Smooth muscle cell (in vitro differentiated cells): ENCODE data around the gene PARP9. TPM values are rescaled to one million over a fixed set of nuclear protein-coding genes. Genes with fewer than 3 reads are reported as not detected.
A peak's percentile ranks its signal among the peaks of the same experiment; 100 is the strongest.

ENCODE experiments used
- DNase-seq: peaks from one replicate; lab custom pipeline; 2025; ENCODE audit not compliant: unreplicated experiment; lab: John Stamatoyannopoulos, UW
- H2AFZ ChIP-seq: fragments of 200-600 bp; sonication (generic); 2 replicates; pipeline ENCODE4 v1.6.0; 2016; ENCODE audit warnings: antibody characterized with exemption, low read depth, mild to moderate bottlenecking
- H3F3A ChIP-seq: fragments of 200-600 bp; sonication (generic); 2 replicates; pipeline ENCODE4 v1.6.0; 2017; ENCODE audit warnings: antibody characterized with exemption, low read depth
- H3K27ac ChIP-seq: fragments of 200-600 bp; sonication (generic); 2 replicates; pipeline ENCODE4 v1.5.1; 2016; ENCODE audit warnings: low read depth, mild to moderate bottlenecking
- H3K27me3 ChIP-seq: fragments of 200-600 bp; sonication (generic); 2 replicates; pipeline ENCODE4 v1.6.1; 2016; ENCODE audit warnings: low read depth, mild to moderate bottlenecking
- H3K36me3 ChIP-seq: fragments of 200-600 bp; sonication (generic); 2 replicates; pipeline ENCODE4 v1.5.1; 2016; ENCODE audit warnings: low read depth
- H3K4me1 ChIP-seq: fragments of 200-600 bp; sonication (generic); 2 replicates; pipeline ENCODE4 v1.5.1; 2016; ENCODE audit warnings: low read depth
- H3K4me2 ChIP-seq: fragments of 200-600 bp; sonication (generic); 2 replicates; pipeline ENCODE4 v1.6.0; 2016; ENCODE audit warnings: mild to moderate bottlenecking
- H3K4me3 ChIP-seq: fragments of 200-600 bp; sonication (generic); 2 replicates; pipeline ENCODE4 v1.5.1; 2016; ENCODE audit warnings: mild to moderate bottlenecking
- H3K79me2 ChIP-seq: fragments of 200-600 bp; sonication (generic); 2 replicates; pipeline ENCODE4 v1.6.0; 2016; ENCODE audit warnings: low read depth, mild to moderate bottlenecking
- H3K9ac ChIP-seq: fragments of 200-600 bp; sonication (generic); 2 replicates; pipeline ENCODE4 v1.6.0; 2016; ENCODE audit warnings: low read depth
- H3K9me3 ChIP-seq: fragments of 200-600 bp; sonication (generic); replicated peaks from 2 replicates; pipeline ENCODE4 v1.5.1; 2016; ENCODE audit warnings: low read depth
- H4K20me1 ChIP-seq: fragments of 200-600 bp; sonication (generic); 2 replicates; pipeline ENCODE4 v1.6.0; 2016; ENCODE audit warnings: low read depth
- WGBS: methylation state at CpG from one replicate; pipeline ENCODE4 v1.1.7; 2016; ENCODE audit warnings: low lambda C conversion rate; 5-methylcytosine and 5-hydroxymethylcytosine counted together
- polyA plus RNA-seq: library from polyadenylated mRNA; unstranded; fragments of >200 nt; fragmentation: Nextera tagmentation; extraction: Ambion mirVana; gene quantifications from 2 replicates; pipeline ENCODE4 v1.2.1, GENCODE V29; 2016
- total RNA-seq: library from RNA; depleted of rRNA; stranded (reverse); fragments of >200 nt; gene quantifications from 2 replicates; pipeline ENCODE4 v1.2.3, GENCODE V29; 2014
- TF ChIP-seq, protein P1 (sequence below): fragments of 200-600 bp; sonication (generic); IDR thresholded peaks from 2 replicates; pipeline ENCODE4 v1.5.1; 2017; ENCODE audit warnings: borderline replicate concordance, mild to moderate bottlenecking, antibody characterized with exemption; ENCODE audit not compliant: insufficient read depth, poor library complexity, severe bottlenecking

Gene PARP9
- total and polyA plus RNA-seq, 2 experiments from 2014 or later = 3.8 to 5.1 TPM

DNA sequence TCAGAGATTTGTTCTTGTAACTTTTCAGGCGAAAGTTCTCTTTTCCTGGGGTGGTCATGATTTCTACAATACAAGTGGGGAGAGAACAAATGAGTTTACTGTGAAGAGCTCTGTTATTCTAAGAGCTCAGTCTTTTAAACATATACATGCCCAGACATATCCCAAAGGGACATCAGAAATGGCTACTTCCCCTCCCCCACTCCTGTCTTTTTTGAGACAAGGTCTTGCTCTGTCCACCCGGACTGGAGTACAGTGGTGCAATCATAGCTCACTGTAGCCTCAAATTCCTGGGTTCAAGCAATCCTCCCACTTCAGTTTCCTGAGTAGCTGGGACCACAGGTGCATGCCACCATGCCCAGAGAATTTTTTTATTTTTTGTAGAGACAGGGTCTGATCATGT, 67.6 kb downstream of the PARP9 start:
- no peak overlapping the region for H3K27ac ChIP-seq
- no peak overlapping the region for H3K4me3 ChIP-seq
- no peak overlapping the region for H3K9ac ChIP-seq
- peaks cover 97% of the 10 kb centered on the region for H4K20me1 ChIP-seq
- no peak overlapping the region for H2AFZ ChIP-seq
- no peaks in the 10 kb centered on the region for H3K27me3 ChIP-seq
- DNase-seq = no peak
- 75% methylated on average over 2 of the region's 2 CpGs for WGBS
- H3K4me1 ChIP-seq = peaks cover 5% of the 10 kb centered on the region
- H3K79me2 ChIP-seq = peaks cover 66% of the 10 kb centered on the region
- peak overlapping the region; percentile 58 for H3K4me2 ChIP-seq
- TF ChIP-seq, protein P1, sequence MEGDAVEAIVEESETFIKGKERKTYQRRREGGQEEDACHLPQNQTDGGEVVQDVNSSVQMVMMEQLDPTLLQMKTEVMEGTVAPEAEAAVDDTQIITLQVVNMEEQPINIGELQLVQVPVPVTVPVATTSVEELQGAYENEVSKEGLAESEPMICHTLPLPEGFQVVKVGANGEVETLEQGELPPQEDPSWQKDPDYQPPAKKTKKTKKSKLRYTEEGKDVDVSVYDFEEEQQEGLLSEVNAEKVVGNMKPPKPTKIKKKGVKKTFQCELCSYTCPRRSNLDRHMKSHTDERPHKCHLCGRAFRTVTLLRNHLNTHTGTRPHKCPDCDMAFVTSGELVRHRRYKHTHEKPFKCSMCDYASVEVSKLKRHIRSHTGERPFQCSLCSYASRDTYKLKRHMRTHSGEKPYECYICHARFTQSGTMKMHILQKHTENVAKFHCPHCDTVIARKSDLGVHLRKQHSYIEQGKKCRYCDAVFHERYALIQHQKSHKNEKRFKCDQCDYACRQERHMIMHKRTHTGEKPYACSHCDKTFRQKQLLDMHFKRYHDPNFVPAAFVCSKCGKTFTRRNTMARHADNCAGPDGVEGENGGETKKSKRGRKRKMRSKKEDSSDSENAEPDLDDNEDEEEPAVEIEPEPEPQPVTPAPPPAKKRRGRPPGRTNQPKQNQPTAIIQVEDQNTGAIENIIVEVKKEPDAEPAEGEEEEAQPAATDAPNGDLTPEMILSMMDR = no peak
- peaks cover 6% of the 10 kb centered on the region for H3F3A ChIP-seq
- no peaks in the 10 kb centered on the region for H3K36me3 ChIP-seq
- H3K9me3 ChIP-seq = no peaks in the 10 kb centered on the region

DNA sequence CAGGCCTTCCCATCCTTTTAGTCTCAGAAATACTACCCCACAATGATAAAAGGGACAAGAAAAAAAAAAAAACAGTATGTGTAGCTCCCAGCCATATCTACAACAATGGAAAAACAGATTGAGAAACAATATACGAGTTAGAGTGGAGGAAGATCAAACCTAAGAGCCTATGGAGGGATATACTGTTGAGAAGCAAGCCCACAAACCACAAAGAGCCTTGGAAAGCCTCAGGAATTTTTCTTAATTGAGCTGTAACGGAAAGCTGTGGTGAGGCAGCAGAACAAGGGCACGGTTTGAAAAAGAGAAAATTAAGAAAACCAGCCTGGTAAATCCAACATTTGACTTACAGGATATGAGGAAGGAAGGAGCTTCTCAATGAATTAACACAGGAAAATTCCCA, 70.8 kb downstream of the PARP9 start:
- Histone ChIP-seq H3K79me2 (peaks cover 62% of the 10 kb centered on the region), H3K36me3 (no peaks in the 10 kb centered on the region), H3K27me3 (no peaks in the 10 kb centered on the region), H4K20me1 (peaks cover 97% of the 10 kb centered on the region), H3K4me2 (peak overlapping the region; percentile 56), H3K27ac (peak overlapping the region; percentile 40), H3F3A (peaks cover 6% of the 10 kb centered on the region), H3K9ac (no peak overlapping the region), H2AFZ (no peak overlapping the region), H3K4me3 (no peak overlapping the region), H3K4me1 (peaks cover 5% of the 10 kb centered on the region), H3K9me3 (no peaks in the 10 kb centered on the region)
- 19% methylated on average over 3 of the region's 3 CpGs for WGBS
- DNase-seq = no peak
- TF ChIP-seq, protein P1 = no peak

DNA sequence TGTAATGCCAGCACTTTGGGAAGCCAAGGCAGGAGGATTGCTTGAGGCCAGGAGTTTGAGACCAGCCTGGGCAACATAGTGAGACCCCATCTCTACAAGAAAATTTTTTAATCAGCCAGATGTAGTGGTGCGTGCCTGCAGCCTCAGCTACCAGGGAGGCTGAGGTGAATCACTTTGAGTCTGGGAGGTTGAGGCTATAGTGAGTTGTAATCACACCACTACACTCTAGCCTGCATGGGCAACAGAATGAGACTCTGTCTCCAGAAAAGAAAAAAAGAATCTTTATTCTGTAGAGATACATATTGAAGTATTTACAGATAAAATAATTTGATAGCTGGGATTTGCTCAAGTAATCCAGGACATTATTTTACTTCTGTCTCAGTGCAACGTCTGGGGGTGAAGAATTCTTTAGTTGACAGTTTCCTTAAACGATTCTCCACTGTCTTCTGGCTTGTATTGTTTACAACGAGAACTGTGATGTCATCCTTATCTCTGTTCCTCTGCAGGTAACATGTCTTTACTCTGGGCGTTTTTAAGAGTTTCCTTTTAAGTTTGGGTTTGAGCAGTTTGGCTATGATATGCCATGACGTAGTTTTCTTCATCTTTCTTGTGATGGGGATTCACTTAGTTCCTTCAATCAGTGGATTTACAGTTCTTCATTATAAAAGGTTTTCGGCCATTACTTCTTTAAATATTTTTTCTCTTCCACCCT, 75.7 kb downstream of the PARP9 start:
- Histone ChIP-seq H3K27ac (no peak overlapping the region), H3K4me1 (no peaks in the 10 kb centered on the region), H3K4me2 (no peak overlapping the region), H3F3A (no peaks in the 10 kb centered on the region), H2AFZ (no peak overlapping the region), H3K79me2 (peaks cover 69% of the 10 kb centered on the region), H3K27me3 (no peaks in the 10 kb centered on the region), H3K9me3 (no peaks in the 10 kb centered on the region), H4K20me1 (peaks cover 98% of the 10 kb centered on the region), H3K9ac (no peak overlapping the region), H3K36me3 (no peaks in the 10 kb centered on the region), H3K4me3 (no peak overlapping the region)
- TF ChIP-seq, protein P1 = no peak
- WGBS = 68% methylated on average over 7 of the region's 7 CpGs
- no peak for DNase-seq

DNA sequence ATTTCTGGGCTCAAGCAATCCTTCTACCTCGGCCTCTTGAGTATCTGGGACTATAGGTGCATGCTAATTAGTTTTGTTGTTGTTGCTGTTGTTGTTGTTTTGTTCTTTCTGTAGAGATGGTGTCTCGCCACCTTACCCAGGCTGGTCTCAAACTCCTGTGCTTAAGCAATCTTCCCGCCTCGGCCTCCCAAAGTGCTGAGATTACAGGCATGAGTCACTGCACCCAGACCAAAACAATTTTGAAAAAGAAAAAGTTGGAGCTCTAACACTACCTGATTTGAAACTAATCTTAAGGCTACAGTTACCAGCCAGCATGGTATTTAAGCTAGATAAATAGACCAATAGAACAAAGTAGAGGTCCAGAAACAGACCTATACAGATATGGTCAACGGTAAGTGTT, 79.1 kb downstream of the PARP9 start:
- WGBS = 37% methylated on average over 5 of the region's 5 CpGs
- Histone ChIP-seq H3F3A (no peaks in the 10 kb centered on the region), H3K4me3 (no peak overlapping the region), H3K27me3 (no peaks in the 10 kb centered on the region), H3K36me3 (no peaks in the 10 kb centered on the region), H3K9ac (no peak overlapping the region), H3K4me1 (no peaks in the 10 kb centered on the region), H3K9me3 (no peaks in the 10 kb centered on the region), H3K79me2 (peaks cover 78% of the 10 kb centered on the region), H3K27ac (no peak overlapping the region), H3K4me2 (no peak overlapping the region), H4K20me1 (peaks cover 99% of the 10 kb centered on the region), H2AFZ (no peak overlapping the region)
- no peak for DNase-seq
- TF ChIP-seq, protein P1 = no peak
